Trophoblast cell (in vitro differentiated cells and primary cell): ENCODE results near the gene C1orf167.

Experiments
- DNase-seq, 2 donors: peaks; one replicate each; pipeline ENCODE4 v3.0.0-alpha.2; 2016
- H2AFZ ChIP-seq: 2 replicates; pipeline ENCODE4 v1.6.1; 2013; ENCODE audit warnings: low read length, moderate library complexity, mild to moderate bottlenecking; ENCODE audit not compliant: insufficient read depth, poor library complexity
- H2AK5ac ChIP-seq: 2 replicates; pipeline ENCODE4 v1.6.1; 2013; ENCODE audit warnings: mild to moderate bottlenecking, low read length
- H2BK120ac ChIP-seq: 2 replicates; pipeline ENCODE4 v1.6.1; 2013; ENCODE audit warnings: low read length, mild to moderate bottlenecking, moderate library complexity; ENCODE audit not compliant: insufficient read depth, poor library complexity
- H2BK12ac ChIP-seq: 2 replicates; pipeline ENCODE4 v1.6.1; 2013; ENCODE audit warnings: mild to moderate bottlenecking, low read length, moderate library complexity
- H2BK5ac ChIP-seq: 2 replicates; pipeline ENCODE4 v1.6.1; 2013; ENCODE audit warnings: low read length, low read depth, moderate library complexity, mild to moderate bottlenecking; ENCODE audit not compliant: poor library complexity
- H3K14ac ChIP-seq: 2 replicates; pipeline ENCODE4 v1.6.1; 2013; ENCODE audit warnings: mild to moderate bottlenecking, low read length
- H3K18ac ChIP-seq: 2 replicates; pipeline ENCODE4 v1.6.1; 2013; ENCODE audit warnings: mild to moderate bottlenecking, low read length
- H3K23ac ChIP-seq: 2 replicates; pipeline ENCODE4 v1.6.1; 2013; ENCODE audit warnings: low read length
- H3K27ac ChIP-seq: 2 replicates; pipeline ENCODE4 v1.5.1; 2013; ENCODE audit warnings: low read depth, mild to moderate bottlenecking, inconsistent platforms, low read length, moderate library complexity
- H3K27me3 ChIP-seq: 2 replicates; pipeline ENCODE4 v1.6.1; 2013; ENCODE audit warnings: inconsistent platforms, mild to moderate bottlenecking, low read length, moderate library complexity; ENCODE audit not compliant: insufficient read depth
- H3K36me3 ChIP-seq, 2 experiments: 1 replicate in 1 of 2; 2 replicates in 1 of 2; pipeline ENCODE4 v1.6.1; 2013; ENCODE audit warnings: low read length in 2 of 2, mild to moderate bottlenecking in 2 of 2, moderate library complexity in 1 of 2; ENCODE audit not compliant: insufficient read depth in 2 of 2, control insufficient read depth in 1 of 2
- H3K4ac ChIP-seq: 2 replicates; pipeline ENCODE4 v1.6.1; 2013; ENCODE audit warnings: low read depth, mild to moderate bottlenecking, low read length, moderate library complexity
- H3K4me1 ChIP-seq, 2 experiments: 1 replicate in 1 of 2; 2 replicates in 1 of 2; pipeline ENCODE4 v1.6.1; 2013; ENCODE audit warnings: low read length in 2 of 2, mild to moderate bottlenecking in 2 of 2, moderate library complexity in 1 of 2; ENCODE audit not compliant: insufficient read depth in 2 of 2, control insufficient read depth in 1 of 2
- H3K4me2 ChIP-seq: 2 replicates; pipeline ENCODE4 v1.6.1; 2013; ENCODE audit warnings: inconsistent platforms, mild to moderate bottlenecking, low read length, moderate library complexity
- H3K4me3 ChIP-seq: 2 replicates; pipeline ENCODE4 v1.5.1; 2013; ENCODE audit warnings: mild to moderate bottlenecking, low read depth, low read length, inconsistent platforms
- H3K79me1 ChIP-seq: one replicate; pipeline ENCODE4 v1.6.1; 2013; ENCODE audit warnings: low read length
- H3K79me2 ChIP-seq: 2 replicates; pipeline ENCODE4 v1.6.1; 2013; ENCODE audit warnings: low read length, mild to moderate bottlenecking; ENCODE audit not compliant: control insufficient read depth, insufficient read depth, poor library complexity
- H3K9ac ChIP-seq: 2 replicates; pipeline ENCODE4 v1.6.1; 2013; ENCODE audit warnings: mild to moderate bottlenecking, low read length
- H3K9me3 ChIP-seq: 2 replicates; pipeline ENCODE4 v1.6.1; 2013; ENCODE audit warnings: low read depth, mild to moderate bottlenecking, control low read depth, inconsistent platforms, low read length; ENCODE audit not compliant: insufficient read depth
- H4K12ac ChIP-seq: 2 replicates; pipeline ENCODE4 v1.6.1; 2013; ENCODE audit warnings: low read depth, mild to moderate bottlenecking, low read length, moderate library complexity
- H4K8ac ChIP-seq: 2 replicates; pipeline ENCODE4 v1.6.1; 2013; ENCODE audit warnings: low read depth, mild to moderate bottlenecking, low read length, moderate library complexity
- H4K91ac ChIP-seq: one replicate; pipeline ENCODE4 v1.6.1; 2013; ENCODE audit warnings: low read depth, mild to moderate bottlenecking, low read length, moderate library complexity
- WGBS: extraction: QIAGEN DNeasy Blood & Tissue Kit; methylation state at CpG from one replicate; pipeline ENCODE4 v1.1.7; 2013; ENCODE audit warnings: missing lambda C conversion rate; ENCODE audit not compliant: insufficient read length, insufficient coverage; ENCODE audit errors: extremely low coverage; 5-methylcytosine and 5-hydroxymethylcytosine counted together

The C1orf167 gene

GRCh38 chr1:11738096-11738495 is 23.9 kb upstream of the C1orf167 start:
- no CpG with 5 or more reads among the region's 2 CpGs for WGBS
- H3K79me1 ChIP-seq, result peaks cover 7% of the 10 kb centered on the region

GRCh38 chr1:11738783-11739182 is 23.2 kb upstream of the C1orf167 start:
- H2AFZ ChIP-seq, result no peak overlapping the region
- no peak overlapping the region for H3K4ac ChIP-seq
- no peak overlapping the region for H2BK5ac ChIP-seq
- no CpG with 5 or more reads among the region's 6 CpGs for WGBS
- peaks cover 10 to 13% of the 10 kb centered on the region in 2 experiments for H3K4me1 ChIP-seq
- H3K27me3 ChIP-seq, result no peaks in the 10 kb centered on the region
- H4K91ac ChIP-seq, result no peak overlapping the region
- H3K23ac ChIP-seq, result no peak overlapping the region
- peaks cover 5% of the 10 kb centered on the region for H3K79me2 ChIP-seq
- H4K12ac ChIP-seq, result no peak overlapping the region
- no peak overlapping the region for H3K4me2 ChIP-seq
- no peak overlapping the region for H3K27ac ChIP-seq
- peaks cover 7% of the 10 kb centered on the region for H3K79me1 ChIP-seq
- H3K9me3 ChIP-seq, result no peaks in the 10 kb centered on the region
- H2AK5ac ChIP-seq, result no peak overlapping the region
- no peak overlapping the region for H2BK120ac ChIP-seq
- no peak for DNase-seq
- no peak overlapping the region for H2BK12ac ChIP-seq
- no peak overlapping the region for H4K8ac ChIP-seq
- no peak overlapping the region for H3K9ac ChIP-seq
- H3K14ac ChIP-seq, result no peak overlapping the region
- H3K4me3 ChIP-seq, result no peak overlapping the region
- H3K36me3 ChIP-seq, result no peaks in the 10 kb centered on the region
- H3K18ac ChIP-seq, result no peak overlapping the region

More at GRCh38 chr1:11738096-11738495, 23.9 kb upstream of the C1orf167 start:
- Histone ChIP-seq H3K23ac (no peak overlapping the region), H3K27me3 (no peaks in the 10 kb centered on the region), H3K4me1 (peaks cover 10 to 13% of the 10 kb centered on the region in 2 experiments), H3K18ac (no peak overlapping the region), H3K9me3 (no peaks in the 10 kb centered on the region), H3K4me2 (no peak overlapping the region), H3K14ac (no peak overlapping the region), H3K9ac (no peak overlapping the region), H2BK12ac (no peak overlapping the region), H2BK120ac (no peak overlapping the region), H4K8ac (no peak overlapping the region), H4K12ac (no peak overlapping the region), H3K79me2 (peaks cover 5% of the 10 kb centered on the region), H3K4ac (no peak overlapping the region), H2AFZ (no peak overlapping the region), H2AK5ac (no peak overlapping the region), H4K91ac (no peak overlapping the region), H3K36me3 (no peaks in the 10 kb centered on the region), H3K27ac (no peak overlapping the region), H2BK5ac (no peak overlapping the region), H3K4me3 (no peak overlapping the region)
- DNase-seq, result no peak

- H3K79me1 ChIP-seq, result peaks cover 7% of the 10 kb centered on the region
- no peak for DNase-seq
- no peak overlapping the region for H4K91ac ChIP-seq
- no peak overlapping the region for H2BK5ac ChIP-seq
- H4K8ac ChIP-seq, result no peak overlapping the region
- H3K36me3 ChIP-seq, result no peaks in the 10 kb centered on the region
- peaks cover 10 to 13% of the 10 kb centered on the region in 2 experiments for H3K4me1 ChIP-seq
- no peaks in the 10 kb centered on the region for H3K27me3 ChIP-seq
- no peak overlapping the region for H3K18ac ChIP-seq
- H3K9ac ChIP-seq, result peak overlapping the region; percentile 37
- no peak overlapping the region for H3K4me3 ChIP-seq
- no peak overlapping the region for H3K23ac ChIP-seq
- H2AK5ac ChIP-seq, result no peak overlapping the region
- H3K27ac ChIP-seq, result no peak overlapping the region
- H2BK120ac ChIP-seq, result no peak overlapping the region
- no peak overlapping the region for H3K4ac ChIP-seq
- no peak overlapping the region for H3K4me2 ChIP-seq
- H3K9me3 ChIP-seq, result no peaks in the 10 kb centered on the region
- H2AFZ ChIP-seq, result no peak overlapping the region
- no CpG with 5 or more reads among the region's 15 CpGs for WGBS
- H3K14ac ChIP-seq, result no peak overlapping the region
- no peak overlapping the region for H2BK12ac ChIP-seq
- H3K79me2 ChIP-seq, result peaks cover 5% of the 10 kb centered on the region
- no peak overlapping the region for H4K12ac ChIP-seq
Observed at GRCh38 chr1:11740258-11741192, 21.5 kb upstream of the C1orf167 start.

DNA sequence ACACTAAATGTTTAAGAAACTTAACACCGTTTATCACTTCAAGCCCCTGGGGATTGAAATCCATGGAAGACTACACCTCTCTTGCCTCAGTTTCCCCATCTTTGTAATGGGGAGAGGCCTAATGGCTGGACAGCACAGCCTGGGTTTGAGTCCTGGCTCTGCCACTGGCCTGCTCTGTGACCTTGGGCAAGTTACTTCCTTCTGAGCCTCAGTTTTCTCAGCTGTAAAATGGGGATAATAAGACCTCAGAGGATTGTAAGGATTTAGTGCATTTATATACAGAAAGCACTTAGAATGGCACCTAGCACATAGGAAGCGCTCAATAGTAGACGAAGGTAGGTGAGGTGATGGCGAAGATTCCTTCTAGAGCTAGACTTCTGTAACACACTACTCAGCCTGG is 20.5 kb upstream of the C1orf167 start:
- Histone ChIP-seq H4K12ac (no peak overlapping the region), H3K9ac (no peak overlapping the region), H3K4me3 (no peak overlapping the region), H3K18ac (no peak overlapping the region), H3K27me3 (no peaks in the 10 kb centered on the region), H4K8ac (no peak overlapping the region), H2AFZ (no peak overlapping the region), H2BK120ac (no peak overlapping the region), H3K4me2 (no peak overlapping the region), H2AK5ac (no peak overlapping the region), H3K23ac (no peak overlapping the region), H2BK5ac (no peak overlapping the region), H3K14ac (no peak overlapping the region), H3K79me2 (no peaks in the 10 kb centered on the region), H3K36me3 (peaks cover 0 to 2% of the 10 kb centered on the region in 2 experiments), H3K79me1 (peaks cover 2% of the 10 kb centered on the region), H3K9me3 (no peaks in the 10 kb centered on the region), H4K91ac (no peak overlapping the region), H2BK12ac (no peak overlapping the region), H3K4me1 (peaks cover 10% of the 10 kb centered on the region in 2 experiments), H3K27ac (no peak overlapping the region), H3K4ac (no peak overlapping the region)
- no peak for DNase-seq
- no CpG with 5 or more reads among the region's 4 CpGs for WGBS
